SW480 (cell line): Measurements from ENCODE around the gene CSGALNACT2.
"Not testable (repeated sequence)": the region's sequence is repeated elsewhere in the genome, so short reads cannot be mapped to it uniquely, and the experiment has no call there.

Experiments
- DNase-seq: peaks from one replicate; pipeline ENCODE4 v3.0.0-alpha.2; 2016; ENCODE audit warnings: low spot score

Gene CSGALNACT2

GRCh38 chr10:43216931-43217562 lies 78.8 kb downstream of the CSGALNACT2 start:
- no peak for DNase-seq

- no peak for DNase-seq
Observed at GRCh38 chr10:43217563-43218205, 79.4 kb downstream of the CSGALNACT2 start.

- no peak for DNase-seq
Observed at GRCh38 chr10:43218206-43218950, 80.1 kb downstream of the CSGALNACT2 start.

- DNase-seq, result no peak
Observed at GRCh38 chr10:43218951-43219837, 80.9 kb downstream of the CSGALNACT2 start.

- DNase-seq, result no peak
Observed at GRCh38 chr10:43219848-43220247, 81.6 kb downstream of the CSGALNACT2 start.

GRCh38 chr10:43220251-43220650 lies 82.0 kb downstream of the CSGALNACT2 start:
- DNase-seq, result not testable (repeated sequence)

- no peak for DNase-seq
Observed at GRCh38 chr10:43220657-43221418, 82.6 kb downstream of the CSGALNACT2 start.

GRCh38 chr10:43221419-43222209 lies 83.4 kb downstream of the CSGALNACT2 start:
- no peak for DNase-seq

- no peak for DNase-seq
Observed at GRCh38 chr10:43222210-43222720, 84.0 kb downstream of the CSGALNACT2 start.

GRCh38 chr10:43223056-43223455 lies 84.8 kb downstream of the CSGALNACT2 start:
- DNase-seq, result no peak

GRCh38 chr10:43224321-43224720 lies 86.1 kb downstream of the CSGALNACT2 start:
- DNase-seq, result no peak

GRCh38 chr10:43225004-43225786 lies 87.0 kb downstream of the CSGALNACT2 start:
- no peak for DNase-seq

GRCh38 chr10:43225787-43226153 lies 87.5 kb downstream of the CSGALNACT2 start:
- no peak for DNase-seq

- no peak for DNase-seq
Observed at GRCh38 chr10:43226441-43226840, 88.2 kb downstream of the CSGALNACT2 start.

- no peak for DNase-seq
Observed at GRCh38 chr10:43226851-43227845, 88.9 kb downstream of the CSGALNACT2 start.

- DNase-seq, result no peak
Observed at GRCh38 chr10:43227911-43228782, 89.9 kb downstream of the CSGALNACT2 start.

GRCh38 chr10:43228783-43229207 lies 90.5 kb downstream of the CSGALNACT2 start:
- DNase-seq, result no peak
